Right lobe of liver (tissue), 6 donors: ENCODE results near the gene C4A. TPM values are rescaled to one million over a fixed set of nuclear protein-coding genes. Genes with fewer than 3 reads are reported as not detected.

ENCODE experiments used
- ATAC-seq, 4 donors: fragments of 200-7000 bp; cut with Tn5 transposase; one replicate each; pipeline ENCODE4 v1.9.1; 2020; ENCODE audit warnings: mild to moderate bottlenecking in 4 of 4, moderate library complexity in 4 of 4
- DNase-seq, 3 donors: peaks; one replicate each; pipeline ENCODE4 v3.0.0-alpha.2; 2020
- H3K27ac ChIP-seq, 3 donors: fragments of 200-600 bp; one replicate each; pipeline ENCODE4 v1.8.0; 2022
- H3K27me3 ChIP-seq, 2 donors: fragments of 200-600 bp; one replicate each; pipeline ENCODE4 v1.8.0; 2022
- H3K36me3 ChIP-seq, 4 donors: fragments of 200-600 bp; sonication (generic) in 1 of 4; one replicate each; pipeline versions ENCODE4 v1.5.1 to v1.8.0; 2017 to 2022; ENCODE audit warnings: control low read depth in 1 of 4
- H3K4me1 ChIP-seq, 4 donors: fragments of 200-600 bp; sonication (generic) in 1 of 4; one replicate each; pipeline versions ENCODE4 v1.5.1 to v1.8.0; 2017 to 2022; ENCODE audit warnings: control low read depth in 1 of 4
- H3K4me3 ChIP-seq, 3 donors: fragments of 200-600 bp; one replicate each; pipeline ENCODE4 v1.8.0; 2022
- H3K9me3 ChIP-seq, 4 donors: fragments of 200-600 bp; sonication (generic) in 1 of 4; one replicate each; pipeline versions ENCODE4 v1.5.1 to v1.8.0; 2017 to 2022; ENCODE audit warnings: control low read depth in 1 of 4
- POLR2A ChIP-seq: fragments of 450-650 bp; IDR thresholded peaks from one replicate; pipeline ENCODE4 v1.6.1; 2017; ENCODE audit warnings: antibody characterized with exemption, mild to moderate bottlenecking
- WGBS: methylation state at CpG from one replicate; pipeline ENCODE4 v1.1.6; 2018; ENCODE audit warnings: low coverage, low lambda C conversion rate; ENCODE audit not compliant: insufficient coverage; ENCODE audit errors: missing lambda C conversion rate; 5-methylcytosine and 5-hydroxymethylcytosine counted together
- intact Hi-C, 2 donors: fragments of 100-400 bp; cut with DNase I; formaldehyde crosslinking; loops; one replicate each; pipeline versions ENCODE4 v1.11.2 to v1.14.1; 2022
- total RNA-seq, 6 experiments: library from RNA; depleted of rRNA in 2 of 6; stranded (reverse); fragments of >200 nt in 2 of 6; fragmentation: NEBNext Ultra II Directional in 3 of 6; extraction: Animal tissue kit (Norgen Biotek cat#: 25700) in 3 of 6; gene quantifications; one replicate each; pipeline versions ENCODE4 v1.1.0 to v1.2.4, GENCODE V29; 2016 to 2023
- TF ChIP-seq, protein P1 (sequence below), 4 donors: fragments of 200-600 bp in 3 of 4; fragments of 450-650 bp in 1 of 4; IDR thresholded peaks; one replicate each; pipeline versions ENCODE4 v1.5.1 to v1.8.0; 2016 to 2022; ENCODE audit warnings: antibody characterized with exemption in 4 of 4, mild to moderate bottlenecking in 2 of 4
- donor health status: DM: no; HTN: yes; CAD: no.
- donor health status: DM: no; HTN: no; CAD: no.
- donor health status: DM: no; HTN: no; CAD: no.
- donor health status: DM: no; HTN: yes; CAD: no.
- donor health status: DM: no; HTN: yes; CAD: no.

Gene C4A
- total RNA-seq, 6 experiments from 2014 or later = 1,495 to 2,818 (median 2,205) TPM

DNA sequence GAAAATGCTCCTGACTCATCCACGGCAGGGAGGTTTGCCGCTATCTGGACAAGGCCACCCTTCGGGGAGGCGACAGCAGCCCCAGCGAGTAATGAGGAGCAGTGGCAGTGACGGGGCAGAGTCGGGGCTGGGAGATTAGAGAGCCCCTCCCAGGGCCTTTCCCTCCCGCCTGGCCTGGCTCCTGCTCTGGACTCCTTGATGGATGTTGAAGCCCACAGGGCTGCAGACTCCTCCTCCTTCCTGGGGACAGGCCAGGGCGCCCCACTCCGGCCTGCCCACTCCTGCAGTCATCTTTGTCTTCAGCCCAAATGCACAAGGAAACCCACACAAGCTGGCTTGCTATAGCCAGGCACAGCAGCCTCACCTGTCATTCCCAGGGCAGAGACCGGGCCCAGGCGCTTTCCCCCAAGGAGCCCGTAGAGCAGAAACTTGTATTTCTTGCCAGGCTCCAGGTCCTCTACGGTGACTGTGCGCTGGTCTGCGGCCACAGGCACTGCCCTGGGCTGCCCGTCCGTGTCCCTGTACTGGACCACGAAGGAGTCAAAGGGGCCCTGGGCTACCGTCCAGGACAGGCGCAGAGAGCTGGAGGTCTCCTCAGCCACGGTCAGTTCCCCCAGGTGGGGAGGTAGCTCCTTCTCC, 64.1 kb downstream of the C4A start:
- Histone ChIP-seq H3K9me3 (no peaks in the 10 kb centered on the region), H3K4me1 (peaks cover 0 to 9% (median 0%) of the 10 kb centered on the region in 4 donors), H3K4me3 (no peak overlapping the region), H3K27ac (no peak overlapping the region), H3K27me3 (no peaks in the 10 kb centered on the region), H3K36me3 (no peaks in the 10 kb centered on the region)
- no peak for ATAC-seq
- no CpG with 5 or more reads among the region's 22 CpGs for WGBS
- intact Hi-C loops = no loop called here
- no peak for DNase-seq
- TF ChIP-seq, protein P1, sequence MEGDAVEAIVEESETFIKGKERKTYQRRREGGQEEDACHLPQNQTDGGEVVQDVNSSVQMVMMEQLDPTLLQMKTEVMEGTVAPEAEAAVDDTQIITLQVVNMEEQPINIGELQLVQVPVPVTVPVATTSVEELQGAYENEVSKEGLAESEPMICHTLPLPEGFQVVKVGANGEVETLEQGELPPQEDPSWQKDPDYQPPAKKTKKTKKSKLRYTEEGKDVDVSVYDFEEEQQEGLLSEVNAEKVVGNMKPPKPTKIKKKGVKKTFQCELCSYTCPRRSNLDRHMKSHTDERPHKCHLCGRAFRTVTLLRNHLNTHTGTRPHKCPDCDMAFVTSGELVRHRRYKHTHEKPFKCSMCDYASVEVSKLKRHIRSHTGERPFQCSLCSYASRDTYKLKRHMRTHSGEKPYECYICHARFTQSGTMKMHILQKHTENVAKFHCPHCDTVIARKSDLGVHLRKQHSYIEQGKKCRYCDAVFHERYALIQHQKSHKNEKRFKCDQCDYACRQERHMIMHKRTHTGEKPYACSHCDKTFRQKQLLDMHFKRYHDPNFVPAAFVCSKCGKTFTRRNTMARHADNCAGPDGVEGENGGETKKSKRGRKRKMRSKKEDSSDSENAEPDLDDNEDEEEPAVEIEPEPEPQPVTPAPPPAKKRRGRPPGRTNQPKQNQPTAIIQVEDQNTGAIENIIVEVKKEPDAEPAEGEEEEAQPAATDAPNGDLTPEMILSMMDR (IDR thresholded peaks at IDR 0.05) = no peak
- TF ChIP-seq POLR2A = no peak

DNA sequence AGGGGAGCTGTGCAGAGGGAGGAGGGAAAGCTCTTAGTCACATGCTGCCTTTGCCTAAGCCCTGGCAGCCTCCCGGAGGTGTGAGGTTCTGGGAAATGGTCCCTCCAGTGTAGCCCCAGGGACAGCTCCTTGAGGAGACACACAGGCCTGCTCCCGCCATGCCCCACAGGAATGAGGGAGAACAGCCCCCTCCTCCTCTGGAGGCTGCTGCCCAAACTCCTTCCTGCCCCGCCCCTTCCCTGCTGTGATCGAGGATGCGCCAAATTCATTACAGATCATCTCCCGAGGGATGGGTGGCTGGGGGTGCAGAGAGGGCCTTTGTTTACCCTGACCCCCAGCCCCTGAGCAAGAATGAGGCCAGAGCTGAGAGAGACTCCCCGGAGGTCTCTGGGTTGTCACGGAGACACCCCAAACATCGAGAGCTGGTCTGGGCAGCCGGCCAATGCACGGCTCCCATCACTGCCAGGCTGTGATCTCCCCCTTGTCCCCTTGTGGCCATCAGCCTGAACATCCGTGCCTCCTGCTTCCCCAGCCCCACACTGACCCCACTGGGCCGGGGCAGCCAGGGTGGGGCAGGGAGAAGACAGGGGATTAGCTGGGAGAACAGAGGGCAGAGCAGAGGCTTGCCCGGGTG, 64.7 kb downstream of the C4A start:
- Histone ChIP-seq H3K9me3 (no peaks in the 10 kb centered on the region), H3K36me3 (no peaks in the 10 kb centered on the region), H3K4me1 (peaks cover 0 to 9% (median 0%) of the 10 kb centered on the region in 4 donors), H3K4me3 (no peak overlapping the region), H3K27ac (peak overlapping the region in 1 of 3 donors; percentile 33), H3K27me3 (no peaks in the 10 kb centered on the region)
- no peak for TF ChIP-seq POLR2A
- TF ChIP-seq, protein P1 (IDR thresholded peaks at IDR 0.05) = no peak
- DNase-seq = peak in 1 of 3 donors; percentile 43
- ATAC-seq = no peak
- WGBS = 63% methylated on average over 3 of the region's 14 CpGs
- intact Hi-C loops = no loop called here

DNA sequence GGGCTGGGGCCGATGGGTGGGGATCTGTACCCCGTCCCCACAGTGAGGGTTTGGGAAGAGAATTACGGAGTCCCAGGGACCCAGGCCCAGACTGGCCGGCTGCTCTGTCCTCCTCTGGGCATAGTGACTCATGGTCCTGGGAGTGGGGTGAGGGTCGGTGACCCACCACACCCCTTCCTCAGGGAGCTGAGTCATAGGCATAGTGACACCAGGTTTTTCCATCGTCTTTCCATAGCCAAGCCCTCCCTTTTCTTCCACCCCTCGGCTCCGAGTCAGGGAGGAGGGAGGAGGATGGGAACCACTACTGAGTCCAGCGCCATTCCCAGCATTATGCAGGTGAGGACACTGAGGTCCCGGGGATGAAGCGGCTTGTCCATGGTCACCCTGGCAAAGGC, 65.2 kb downstream of the C4A start:
- no peaks in the 10 kb centered on the region for H3K9me3 ChIP-seq
- H3K4me3 ChIP-seq = no peak overlapping the region
- intact Hi-C loops = no loop called here
- WGBS = 80% methylated on average over 1 of the region's 11 CpGs
- no peaks in the 10 kb centered on the region for H3K36me3 ChIP-seq
- TF ChIP-seq POLR2A = no peak
- TF ChIP-seq, protein P1 (IDR thresholded peaks at IDR 0.05) = no peak
- peak overlapping the region in 1 of 3 donors; percentile 33 for H3K27ac ChIP-seq
- no peak for DNase-seq
- peaks cover 0 to 9% (median 0%) of the 10 kb centered on the region in 4 donors for H3K4me1 ChIP-seq
- no peaks in the 10 kb centered on the region for H3K27me3 ChIP-seq
- ATAC-seq = peak in 1 of 4 donors; percentile 3

DNA sequence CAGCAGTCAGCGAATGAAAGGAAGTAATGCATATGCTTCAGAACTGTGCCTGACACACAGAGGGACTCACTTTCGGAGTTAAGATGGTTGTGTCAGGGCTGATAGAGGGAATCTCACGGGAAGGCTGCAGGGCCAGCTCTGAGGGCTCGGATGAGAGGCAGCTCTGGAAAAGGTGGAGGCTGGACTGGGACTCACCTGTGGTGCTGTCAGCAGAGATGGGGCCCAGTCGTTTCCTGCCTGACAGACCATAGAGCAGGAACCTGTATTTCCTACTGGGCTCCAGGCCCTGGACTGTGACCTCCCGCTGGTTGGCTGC, 65.6 kb downstream of the C4A start:
- no peaks in the 10 kb centered on the region for H3K36me3 ChIP-seq
- no CpG with 5 or more reads among the region's 6 CpGs for WGBS
- H3K9me3 ChIP-seq = no peaks in the 10 kb centered on the region
- peaks cover 0 to 9% (median 0%) of the 10 kb centered on the region in 4 donors for H3K4me1 ChIP-seq
- no peaks in the 10 kb centered on the region for H3K27me3 ChIP-seq
- TF ChIP-seq, protein P1 (IDR thresholded peaks at IDR 0.05) = no peak
- no peak for TF ChIP-seq POLR2A
- no peak overlapping the region for H3K4me3 ChIP-seq
- DNase-seq (peak in 1 of 3 donors; percentile 37), ATAC-seq (no peak)
- no peak overlapping the region for H3K27ac ChIP-seq
- intact Hi-C loops = no loop called here
